ENCODE results near the gene MARS1.
"Not testable (repeated sequence)": the region's sequence is repeated elsewhere in the genome, so short reads cannot be mapped to it uniquely, and the experiment has no call there.

MARS1 gene

DNA sequence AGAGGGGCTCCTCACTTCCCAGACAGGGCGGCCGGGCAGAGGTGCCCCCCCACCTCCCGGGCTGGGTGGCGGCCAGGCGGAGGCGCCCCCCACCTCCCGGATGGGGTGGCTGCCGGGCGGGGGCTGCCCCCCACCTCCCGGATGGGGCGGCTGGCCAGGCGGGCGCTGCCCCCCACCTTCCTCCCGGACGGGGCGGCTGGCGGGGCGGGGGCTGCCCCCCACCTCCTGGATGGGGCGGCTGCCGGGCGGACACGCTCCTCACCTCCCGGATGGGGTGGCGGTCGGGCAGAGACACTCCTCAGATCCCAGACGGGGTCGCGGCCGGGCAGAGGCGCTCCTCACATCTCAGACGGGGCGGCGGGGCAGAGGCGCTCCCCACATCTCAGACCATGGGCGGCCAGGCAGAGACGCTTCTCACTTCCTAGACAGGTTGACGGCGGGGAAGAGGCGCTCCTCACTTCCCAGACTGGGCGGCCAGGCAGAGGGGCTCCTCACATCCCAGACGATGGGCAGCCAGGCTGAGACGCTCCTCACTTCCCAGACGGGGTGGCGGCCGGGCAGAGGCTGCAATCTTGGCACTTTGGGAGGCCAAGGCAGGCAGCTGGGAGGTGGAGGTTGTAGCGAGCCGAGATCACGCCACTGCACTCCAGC is 7.3 kb downstream of the MARS1 start:
- DNase-seq (ENCODE audit: low read depth): not testable (repeated sequence)

DNA sequence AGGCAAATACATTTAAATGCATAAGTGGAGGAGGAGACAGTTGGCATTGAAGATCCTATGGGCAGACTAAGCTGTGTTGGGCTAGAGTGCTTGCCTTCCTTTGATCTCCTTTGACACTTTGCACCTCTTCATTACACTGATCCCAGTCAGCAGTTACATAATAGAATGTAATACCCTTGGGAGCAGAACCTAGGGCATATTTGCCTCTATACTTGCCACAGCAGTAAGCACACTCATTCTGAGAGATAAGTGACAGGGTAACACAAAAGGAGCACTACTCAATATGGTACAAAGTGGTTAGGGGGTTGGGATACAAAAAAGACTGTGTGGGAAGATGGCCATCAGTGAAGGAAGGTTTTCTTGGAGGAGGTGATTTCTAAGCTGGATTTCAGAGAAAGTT is 9.0 kb downstream of the MARS1 start:
- no peak for DNase-seq (ENCODE audit: low read depth)

GRCh38 chr12:57497223-57498131 is 9.6 kb downstream of the MARS1 start:
- DNase-seq (ENCODE audit: low read depth): no peak

DNA sequence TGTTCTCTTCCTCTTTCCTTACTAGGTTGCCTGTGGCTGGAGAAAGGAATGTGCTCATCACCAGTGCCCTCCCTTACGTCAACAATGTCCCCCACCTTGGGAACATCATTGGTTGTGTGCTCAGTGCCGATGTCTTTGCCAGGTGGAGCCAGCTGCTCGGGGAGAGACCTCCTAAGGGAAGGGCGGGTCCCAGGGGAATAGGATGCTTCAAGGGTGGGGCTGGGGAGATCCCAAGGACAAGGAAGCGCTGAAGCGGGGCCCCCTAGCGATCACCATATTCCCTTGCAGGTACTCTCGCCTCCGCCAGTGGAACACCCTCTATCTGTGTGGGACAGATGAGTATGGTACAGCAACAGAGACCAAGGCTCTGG is 10.2 kb downstream of the MARS1 start:
- no peak for DNase-seq (ENCODE audit: low read depth)

GRCh38 chr12:57498571-57498970 is 10.7 kb downstream of the MARS1 start:
- no peak for DNase-seq (ENCODE audit: low read depth)

GRCh38 chr12:57500213-57500612 is 12.3 kb downstream of the MARS1 start:
- no peak for DNase-seq (ENCODE audit: low read depth)

GRCh38 chr12:57502311-57502969 is 14.6 kb downstream of the MARS1 start:
- not testable (repeated sequence) for DNase-seq (ENCODE audit: low read depth)

DNA sequence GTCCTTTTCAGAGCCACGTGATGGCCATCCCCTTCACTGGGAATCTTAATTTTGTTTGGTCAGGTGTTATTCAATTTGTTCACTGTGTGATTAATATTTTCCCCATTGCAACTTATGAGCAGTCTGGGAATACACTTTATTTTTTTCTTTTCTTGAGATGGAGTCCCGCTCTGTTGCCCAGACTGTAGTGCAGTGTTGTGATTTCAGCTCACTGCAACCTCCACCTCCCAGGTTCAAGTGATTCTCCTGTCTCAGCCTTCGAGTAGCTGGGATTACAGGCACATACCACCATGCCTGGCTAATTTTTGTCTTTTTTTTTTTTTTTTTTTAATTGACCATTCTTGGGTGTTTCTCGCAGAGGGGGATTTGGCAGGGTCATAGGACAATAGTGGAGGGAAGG is 18.7 kb downstream of the MARS1 start:
- DNase-seq (ENCODE audit: low read depth): not testable (repeated sequence)

GRCh38 chr12:57507796-57508195 is 19.9 kb downstream of the MARS1 start:
- DNase-seq (ENCODE audit: low read depth): not testable (repeated sequence)

DNA sequence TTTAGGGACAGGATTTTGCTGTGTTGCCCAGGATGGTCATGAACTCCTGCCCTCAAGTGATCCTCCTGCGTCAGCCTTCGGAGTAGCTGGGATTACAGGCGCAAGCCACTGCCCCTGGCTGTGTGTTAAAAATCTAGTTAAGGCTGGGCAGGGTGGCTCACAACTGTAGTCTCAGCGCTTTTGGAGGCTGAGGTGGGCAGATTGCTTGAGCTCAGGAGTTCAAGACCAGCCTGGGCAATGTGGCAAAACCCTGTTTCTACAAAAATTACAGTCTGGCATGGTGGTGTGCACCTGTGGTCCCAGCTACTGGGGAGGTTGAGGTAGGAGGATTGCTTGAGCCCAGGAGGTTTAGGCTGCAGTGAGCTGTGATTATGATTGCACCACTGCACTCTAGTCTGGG is 23.3 kb downstream of the MARS1 start:
- no peak for DNase-seq (ENCODE audit: low read depth)

GRCh38 chr12:57511588-57512325 is 23.9 kb downstream of the MARS1 start:
- no peak for DNase-seq (ENCODE audit: low read depth)

- DNase-seq (ENCODE audit: low read depth): no peak
These were observed 24.8 kb downstream of the MARS1 start for GRCh38 chr12:57512665-57513064.

GRCh38 chr12:57513266-57513665 is 25.4 kb downstream of the MARS1 start:
- DNase-seq (ENCODE audit: low read depth): no peak

DNA sequence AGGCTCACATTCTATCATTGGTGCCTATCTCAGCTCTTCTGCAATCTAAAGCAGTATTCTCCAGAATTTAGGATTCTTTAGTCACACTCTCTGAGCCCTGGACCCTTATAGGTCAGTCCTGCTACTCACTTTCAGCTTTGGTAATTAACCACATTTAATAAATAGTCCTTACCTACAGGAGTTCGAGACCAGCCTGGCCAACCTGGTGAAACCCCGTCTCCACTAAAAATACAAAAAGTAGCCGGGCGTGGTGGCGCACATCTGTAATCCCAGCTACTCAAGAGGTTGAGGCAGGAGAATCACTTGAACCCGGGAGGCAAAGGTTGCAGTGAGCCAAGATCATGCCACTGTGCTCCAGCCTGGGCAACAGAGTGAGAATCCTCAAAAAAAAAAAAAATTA is 25.8 kb downstream of the MARS1 start:
- not testable (repeated sequence) for DNase-seq (ENCODE audit: low read depth)

DNA sequence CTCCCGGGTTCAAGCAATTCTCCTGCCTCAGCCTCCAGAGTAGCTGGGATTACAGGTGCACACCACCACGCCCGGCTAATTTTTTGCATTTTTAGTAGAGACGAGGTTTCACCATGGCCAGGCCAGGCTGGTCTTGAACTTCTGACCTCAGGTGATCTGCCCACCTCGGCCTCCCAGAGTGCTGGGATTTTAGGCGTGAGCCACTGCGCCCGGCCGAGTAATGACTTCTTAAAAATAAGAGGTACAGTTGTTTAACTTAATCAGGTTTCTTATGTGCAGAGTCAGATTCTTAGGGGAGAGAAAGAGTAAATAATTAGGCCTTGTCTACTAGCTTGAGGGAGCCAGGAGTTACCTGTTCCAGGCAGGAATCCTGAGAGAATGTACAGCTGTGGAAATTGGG is 26.4 kb downstream of the MARS1 start:
- not testable (repeated sequence) for DNase-seq (ENCODE audit: low read depth)

- DNase-seq (ENCODE audit: low read depth): no peak
These were observed 27.0 kb downstream of the MARS1 start for GRCh38 chr12:57514720-57515407.

DNA sequence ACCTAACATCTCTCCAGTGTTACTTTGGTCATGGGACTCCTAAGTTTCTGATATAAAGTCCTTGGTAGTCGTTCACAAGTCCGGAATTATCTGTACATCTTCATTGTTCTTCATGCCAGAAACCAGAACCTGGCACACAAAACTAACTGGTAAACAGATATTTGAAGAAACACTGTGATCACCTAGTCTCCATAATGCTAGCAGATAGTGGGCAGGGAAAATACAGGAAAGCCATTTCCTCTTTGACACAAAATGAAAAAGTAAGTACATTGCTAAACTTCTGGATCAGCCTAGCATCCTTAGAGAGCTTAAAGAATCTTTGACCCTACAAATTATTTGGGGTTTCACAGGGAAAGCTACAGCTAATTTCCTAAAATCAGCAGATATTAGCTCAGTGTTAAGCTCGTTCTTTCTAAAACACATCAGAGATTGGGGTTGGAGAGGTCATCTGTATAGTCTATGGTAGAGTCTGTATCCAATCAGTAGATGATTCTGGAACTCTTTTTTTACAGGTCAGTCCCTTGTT is 27.6 kb downstream of the MARS1 start:
- no peak for DNase-seq (ENCODE audit: low read depth)

- no peak for DNase-seq (ENCODE audit: low read depth)
These were observed 28.2 kb downstream of the MARS1 start for GRCh38 chr12:57515934-57516541.

GRCh38 chr12:57516617-57517153 is 28.8 kb downstream of the MARS1 start:
- no peak for DNase-seq (ENCODE audit: low read depth)

DNA sequence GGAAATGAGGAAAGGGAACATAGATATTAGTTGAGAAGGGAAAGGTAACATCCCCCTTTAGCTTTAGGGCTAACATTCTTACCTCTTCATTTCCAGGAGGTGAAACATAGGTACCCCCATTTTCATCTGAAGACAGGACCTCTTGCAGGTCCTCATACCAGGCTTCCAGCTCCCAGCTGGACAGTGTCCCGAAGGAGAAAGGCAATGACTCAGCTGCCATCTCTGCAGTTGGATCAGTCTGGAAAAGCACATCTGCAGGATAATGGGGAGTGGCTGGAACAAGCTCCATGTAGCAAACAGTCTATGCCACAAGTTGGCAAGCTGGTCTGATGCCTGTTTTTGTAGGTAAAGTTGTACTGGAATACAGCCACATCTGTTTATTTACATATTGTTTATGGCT is 29.3 kb downstream of the MARS1 start:
- DNase-seq (ENCODE audit: low read depth): no peak

- not testable (repeated sequence) for DNase-seq (ENCODE audit: low read depth)
These were observed 29.9 kb downstream of the MARS1 start for GRCh38 chr12:57517718-57518117.

Measured in activated T-cell treated with anti-CD3 and anti-CD28 coated beads for 24 hours (primary cell).